Muscle layer of colon (tissue), 2 donors: Measurements from ENCODE around the gene RTKN.
A peak's percentile ranks its signal among the peaks of the same experiment; 100 is the strongest.
"Not testable (repeated sequence)": the region's sequence is repeated elsewhere in the genome, so short reads cannot be mapped to it uniquely, and the experiment has no call there.

Experiments used
- H3K27ac ChIP-seq: one replicate; pipeline ENCODE4 v1.7.0; 2013; ENCODE audit warnings: low read depth, mild to moderate bottlenecking, low read length, moderate library complexity
- H3K27me3 ChIP-seq, 2 donors: one replicate each; pipeline ENCODE4 v1.7.0; 2013; ENCODE audit warnings: low read length in 2 of 2, mild to moderate bottlenecking in 2 of 2; ENCODE audit not compliant: insufficient read depth in 2 of 2, control insufficient read depth in 1 of 2
- H3K36me3 ChIP-seq: one replicate; pipeline ENCODE4 v1.7.0; 2013; ENCODE audit warnings: mild to moderate bottlenecking, low read length; ENCODE audit not compliant: insufficient read depth
- H3K4me1 ChIP-seq: one replicate; pipeline ENCODE4 v1.7.0; 2013; ENCODE audit warnings: mild to moderate bottlenecking, low read length; ENCODE audit not compliant: insufficient read depth
- H3K4me3 ChIP-seq, 2 donors: one replicate each; pipeline ENCODE4 v1.7.0; 2013; ENCODE audit warnings: low read length in 2 of 2, low read depth in 1 of 2, mild to moderate bottlenecking in 1 of 2, moderate library complexity in 1 of 2
- H3K9ac ChIP-seq: one replicate; pipeline ENCODE4 v1.7.0; 2013; ENCODE audit warnings: low read length
- H3K9me3 ChIP-seq: one replicate; pipeline ENCODE4 v1.7.0; 2013; ENCODE audit warnings: mild to moderate bottlenecking, low read length
- donor health status: abdominal sarcoma.
- donor health status: Adenocarcinoma of cecum.

Gene RTKN

DNA sequence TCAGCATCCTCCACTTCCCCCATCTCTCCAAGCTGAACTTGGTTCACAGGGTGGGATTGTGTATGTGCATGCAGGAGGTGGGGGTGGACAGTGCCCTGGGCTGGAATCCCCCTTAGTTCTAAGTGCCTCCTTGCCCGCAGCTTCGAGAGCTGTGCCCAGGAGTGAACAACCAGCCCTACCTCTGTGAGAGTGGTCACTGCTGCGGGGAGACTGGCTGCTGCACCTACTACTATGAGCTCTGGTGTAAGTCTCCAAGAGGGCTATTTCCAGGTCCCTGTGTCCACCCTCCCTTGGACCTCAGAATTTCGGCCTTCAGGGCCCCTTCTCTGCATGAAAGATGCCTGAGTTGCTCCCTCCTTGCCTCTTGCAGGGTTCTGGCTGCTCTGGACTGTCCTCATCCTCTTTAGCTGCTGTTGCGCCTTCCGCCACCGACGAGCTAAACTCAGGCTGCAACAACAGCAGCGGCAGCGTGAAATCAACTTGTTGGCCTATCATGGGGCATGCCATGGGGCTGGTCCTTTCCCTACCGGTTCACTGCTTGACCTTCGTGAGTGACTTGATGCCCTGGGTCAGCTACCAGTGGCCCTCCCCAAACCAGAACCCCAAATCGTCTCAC is 17.9 kb upstream of the RTKN start:
- not testable (repeated sequence) for H3K27ac ChIP-seq, H3K9me3 ChIP-seq, H3K27me3 ChIP-seq, H3K4me3 ChIP-seq, H3K9ac ChIP-seq
- Histone ChIP-seq H3K4me1 (peaks cover 38% of the 10 kb centered on the region), H3K36me3 (peaks cover 13% of the 10 kb centered on the region)

DNA sequence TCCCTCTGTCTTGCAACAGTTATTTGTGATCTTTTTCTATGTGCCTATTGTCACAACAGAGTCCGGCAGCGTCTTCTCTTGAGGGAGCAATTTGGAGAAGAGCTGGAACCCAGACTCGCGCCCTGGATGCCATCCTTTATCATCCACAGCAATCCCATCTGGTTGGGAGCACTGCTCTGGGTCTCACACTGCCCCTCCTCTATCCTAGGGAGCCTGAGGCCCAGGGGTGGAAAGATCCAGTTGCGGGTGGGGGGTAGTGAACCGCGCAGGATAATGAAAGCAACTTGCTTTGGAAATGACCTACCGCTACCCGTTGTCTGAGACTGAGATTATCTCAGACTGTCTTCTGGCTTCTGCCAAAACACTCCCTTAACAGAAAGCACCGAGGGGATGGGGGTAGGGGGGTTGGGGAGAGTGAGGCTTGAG is 17.2 kb upstream of the RTKN start:
- H3K4me1 ChIP-seq, result peaks cover 32% of the 10 kb centered on the region
- peak overlapping the region; percentile 61 for H3K27ac ChIP-seq
- H3K4me3 ChIP-seq, result peak overlapping the region; percentile 62 to 77
- H3K9me3 ChIP-seq, result no peaks in the 10 kb centered on the region
- peak overlapping the region; percentile 47 for H3K9ac ChIP-seq
- no peaks in the 10 kb centered on the region for H3K27me3 ChIP-seq
- H3K36me3 ChIP-seq, result peaks cover 13% of the 10 kb centered on the region

DNA sequence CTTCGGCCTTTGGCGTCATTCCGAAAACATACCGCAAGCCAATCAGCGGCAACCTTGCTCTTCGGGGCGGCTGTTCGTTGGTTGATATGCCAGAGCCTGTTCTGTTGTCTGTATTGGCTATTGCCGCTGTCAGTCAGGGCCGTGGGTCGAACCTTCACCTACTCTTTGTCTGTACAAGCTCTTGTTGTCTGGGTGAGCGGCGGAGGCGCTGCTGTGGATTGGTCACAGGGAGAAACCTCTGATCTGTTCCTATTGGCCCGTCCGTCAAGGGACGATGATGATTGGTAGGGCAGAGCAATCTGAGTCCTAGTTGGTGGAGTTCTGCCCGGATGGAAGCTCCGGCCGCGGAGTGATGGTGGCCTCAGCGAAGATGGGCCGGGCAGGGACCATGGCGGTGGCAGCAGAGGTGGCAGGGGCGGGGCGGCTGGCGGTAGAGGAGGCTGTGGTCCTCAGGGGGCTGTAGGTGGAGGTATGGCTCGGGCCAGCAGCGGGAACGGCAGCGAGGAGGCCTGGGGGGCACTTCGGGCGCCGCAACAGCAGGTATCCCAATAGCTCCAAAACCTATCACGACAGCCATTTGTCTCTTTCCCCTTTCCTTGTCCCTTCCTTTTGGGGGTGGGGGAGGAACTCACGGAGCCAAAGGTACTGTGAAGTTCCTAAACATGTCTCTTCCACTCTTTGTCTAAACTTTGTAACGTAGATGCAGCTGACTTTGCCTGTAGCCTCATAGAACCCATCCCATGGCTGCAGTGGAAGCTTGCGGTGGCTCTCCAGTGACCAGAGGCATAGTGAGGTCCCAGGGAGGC is 16.6 kb upstream of the RTKN start, which contains the start of gene WBP1:
TSS of gene WBP1 (plus strand) at position 307 of the 806 bp plus-strand sequence. CDS start at position 472, 165 bp downstream.
- Histone ChIP-seq H3K4me3 (peak within 1 kb of the TSS; percentile 92 to 98), H3K4me1 (peaks cover 32% of the 10 kb centered on the region), H3K9me3 (no peaks in the 10 kb centered on the region), H3K9ac (peak within 1 kb of the TSS; percentile 70), H3K27ac (peak within 1 kb of the TSS; percentile 99), H3K27me3 (no peaks in the 10 kb centered on the region), H3K36me3 (peaks cover 13% of the 10 kb centered on the region)

DNA sequence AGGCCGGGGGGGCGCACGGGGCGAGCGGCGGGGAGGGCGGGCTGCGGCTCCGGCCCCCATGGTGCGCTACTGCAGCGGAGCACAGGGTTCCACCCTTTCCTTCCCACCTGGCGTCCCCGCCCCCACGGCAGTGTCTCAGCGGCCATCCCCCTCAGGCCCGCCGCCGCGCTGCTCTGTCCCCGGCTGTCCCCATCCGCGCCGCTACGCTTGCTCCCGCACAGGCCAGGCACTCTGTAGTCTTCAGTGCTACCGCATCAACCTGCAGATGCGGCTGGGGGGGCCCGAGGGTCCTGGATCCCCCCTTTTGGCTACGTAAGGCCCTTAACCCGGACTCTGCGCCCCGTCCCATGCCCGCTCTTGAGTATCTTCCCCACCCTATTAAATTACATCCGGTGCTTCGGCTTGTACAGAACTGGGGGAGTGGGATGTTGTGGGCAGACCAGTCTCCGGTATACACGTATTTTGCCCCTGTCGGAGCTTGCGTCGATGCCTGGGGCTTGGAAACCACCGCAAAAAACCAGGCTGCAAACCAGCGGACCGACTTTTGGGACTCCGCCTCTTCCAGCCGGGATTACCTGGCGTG is 15.9 kb upstream of the RTKN start:
- Histone ChIP-seq H3K36me3 (peaks cover 6% of the 10 kb centered on the region), H3K4me3 (peak overlapping the region; percentile 92 to 98), H3K9me3 (no peaks in the 10 kb centered on the region), H3K4me1 (peaks cover 32% of the 10 kb centered on the region), H3K27me3 (no peaks in the 10 kb centered on the region), H3K9ac (peak overlapping the region; percentile 70), H3K27ac (peak overlapping the region; percentile 99)

DNA sequence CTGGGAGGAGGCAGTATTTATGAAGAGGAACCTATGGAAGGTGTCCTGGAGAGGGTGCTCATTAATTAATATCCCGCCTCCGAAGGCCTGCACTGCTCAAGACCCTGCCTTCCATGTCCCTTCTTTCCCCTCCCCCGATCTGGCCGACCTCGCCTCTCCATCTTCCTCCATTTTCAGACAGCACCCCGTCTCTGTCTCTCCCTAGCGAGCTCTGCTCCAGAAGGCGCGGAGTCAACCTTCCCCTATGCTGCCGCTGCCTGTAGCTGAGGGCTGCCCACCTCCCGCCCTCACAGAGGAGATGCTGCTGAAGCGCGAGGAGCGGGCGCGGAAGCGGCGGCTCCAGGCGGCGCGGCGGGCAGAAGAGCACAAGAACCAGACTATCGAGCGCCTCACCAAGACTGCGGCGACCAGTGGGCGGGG is 15.4 kb upstream of the RTKN start:
- H3K4me1 ChIP-seq, result peaks cover 32% of the 10 kb centered on the region

DNA sequence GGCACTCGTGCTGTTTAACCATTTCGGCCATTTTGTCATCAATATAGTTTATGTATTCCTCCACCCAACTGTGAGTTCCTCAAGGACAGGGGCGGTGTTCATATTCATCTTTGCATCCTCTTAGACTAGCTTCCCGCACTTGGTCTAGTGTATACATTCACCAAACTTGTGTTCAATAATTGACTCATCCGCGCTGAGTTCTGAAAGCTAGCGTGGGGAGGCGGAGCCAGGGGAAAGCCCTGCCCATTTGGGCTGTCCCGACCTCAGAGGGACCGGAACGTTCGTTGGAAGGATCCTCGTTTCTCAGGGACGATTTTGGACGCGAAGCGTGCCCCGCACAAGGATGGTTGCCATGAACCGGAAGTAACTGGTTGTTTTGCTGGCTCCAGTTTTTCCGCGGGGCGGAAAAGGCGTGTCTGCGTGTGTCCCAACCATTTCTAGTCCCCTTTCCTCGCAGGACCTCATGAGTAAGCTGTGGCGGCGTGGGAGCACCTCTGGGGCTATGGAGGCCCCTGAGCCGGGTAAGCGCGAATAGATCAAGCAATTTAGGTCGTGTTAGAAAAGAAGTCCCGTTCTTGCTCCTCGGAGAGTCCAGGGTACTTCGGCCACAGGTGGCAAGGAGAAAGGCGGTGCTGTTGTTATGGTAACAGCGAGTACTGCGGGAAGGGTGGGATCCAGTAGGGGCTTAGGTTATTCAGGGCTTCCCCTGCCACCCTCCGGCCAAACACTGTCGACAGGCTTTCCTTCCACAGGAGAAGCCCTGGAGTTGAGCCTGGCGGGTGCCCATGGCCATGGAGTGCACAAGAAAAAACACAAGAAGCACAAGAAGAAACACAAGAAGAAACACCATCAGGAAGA is 13.1 kb upstream of the RTKN start, which contains the start of gene INO80B:
TSS of gene INO80B (plus strand) at position 434 of the 858 bp plus-strand sequence. CDS start at position 464, 30 bp downstream.
- H3K9me3 ChIP-seq, result no peaks in the 10 kb centered on the region
- H3K27ac ChIP-seq, result peak within 1 kb of the TSS; percentile 77
- H3K9ac ChIP-seq, result peak within 1 kb of the TSS; percentile 71
- peaks cover 32% of the 10 kb centered on the region for H3K4me1 ChIP-seq
- H3K27me3 ChIP-seq, result no peaks in the 10 kb centered on the region
- H3K4me3 ChIP-seq, result peak within 1 kb of the TSS; percentile 73 to 84
- no peaks in the 10 kb centered on the region for H3K36me3 ChIP-seq

More for the DNA sequence above, 15.4 kb upstream of the RTKN start:
- H3K27ac ChIP-seq, result peak overlapping the region; percentile 99
- no peaks in the 10 kb centered on the region for H3K9me3 ChIP-seq
- H3K36me3 ChIP-seq, result peaks cover 1% of the 10 kb centered on the region
- peak overlapping the region; percentile 4 for H3K9ac ChIP-seq
- peak overlapping the region; percentile 92 to 98 for H3K4me3 ChIP-seq
- H3K27me3 ChIP-seq, result no peaks in the 10 kb centered on the region

DNA sequence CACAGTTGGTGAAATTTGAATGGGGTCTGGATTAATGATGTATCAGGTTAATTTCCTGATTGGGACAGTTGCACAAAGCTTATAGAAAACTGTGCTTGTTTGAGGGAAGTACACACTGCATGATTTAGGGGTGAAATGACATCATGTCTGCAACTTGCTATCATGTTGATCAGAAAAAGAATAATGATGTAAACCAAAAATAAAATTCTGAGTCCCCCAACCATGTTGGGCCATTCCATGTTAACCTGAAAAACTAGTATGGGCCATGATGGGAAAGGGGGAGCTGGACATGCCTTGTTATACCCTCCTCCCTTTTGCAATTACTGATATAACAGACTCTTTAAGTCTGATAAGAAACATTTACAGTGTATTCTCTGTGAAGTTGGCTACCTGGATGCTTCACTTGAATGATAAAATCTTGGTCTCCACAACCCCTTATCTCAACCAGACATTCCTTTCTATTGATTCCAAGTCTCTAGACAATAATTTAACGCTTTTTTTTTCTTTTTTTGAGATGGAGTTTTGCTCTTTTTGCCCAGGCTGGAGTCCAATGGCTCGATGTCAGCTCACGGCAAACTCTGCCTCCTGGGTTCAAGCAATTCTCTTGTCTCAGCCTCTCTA is 8.9 kb upstream of the RTKN start:
- H3K9ac ChIP-seq, result no peak overlapping the region
- H3K27ac ChIP-seq, result no peak overlapping the region
- peaks cover 6% of the 10 kb centered on the region for H3K4me1 ChIP-seq
- H3K9me3 ChIP-seq, result no peaks in the 10 kb centered on the region
- H3K36me3 ChIP-seq, result no peaks in the 10 kb centered on the region
- H3K4me3 ChIP-seq, result no peak overlapping the region
- no peaks in the 10 kb centered on the region for H3K27me3 ChIP-seq

DNA sequence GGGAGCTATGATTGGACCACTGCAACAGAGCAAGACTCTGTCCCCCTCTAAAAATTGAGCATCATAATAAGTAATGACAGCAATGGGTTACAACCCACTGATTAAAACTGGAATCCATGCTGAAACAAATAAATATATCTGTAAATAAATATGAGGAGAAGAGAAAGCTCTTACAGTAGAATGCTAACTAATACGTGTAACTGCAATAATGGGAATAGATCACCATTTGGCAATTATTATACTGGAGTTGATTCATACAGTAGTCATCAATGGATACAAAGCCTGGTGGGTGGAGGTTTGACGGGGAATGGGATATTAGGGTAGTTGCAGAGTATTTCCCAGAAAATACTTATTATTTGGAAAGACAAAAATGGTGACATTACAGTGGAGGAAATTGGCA is 7.0 kb upstream of the RTKN start:
- H3K9ac ChIP-seq, result no peak overlapping the region
- no peaks in the 10 kb centered on the region for H3K27me3 ChIP-seq
- no peak overlapping the region for H3K4me3 ChIP-seq

DNA sequence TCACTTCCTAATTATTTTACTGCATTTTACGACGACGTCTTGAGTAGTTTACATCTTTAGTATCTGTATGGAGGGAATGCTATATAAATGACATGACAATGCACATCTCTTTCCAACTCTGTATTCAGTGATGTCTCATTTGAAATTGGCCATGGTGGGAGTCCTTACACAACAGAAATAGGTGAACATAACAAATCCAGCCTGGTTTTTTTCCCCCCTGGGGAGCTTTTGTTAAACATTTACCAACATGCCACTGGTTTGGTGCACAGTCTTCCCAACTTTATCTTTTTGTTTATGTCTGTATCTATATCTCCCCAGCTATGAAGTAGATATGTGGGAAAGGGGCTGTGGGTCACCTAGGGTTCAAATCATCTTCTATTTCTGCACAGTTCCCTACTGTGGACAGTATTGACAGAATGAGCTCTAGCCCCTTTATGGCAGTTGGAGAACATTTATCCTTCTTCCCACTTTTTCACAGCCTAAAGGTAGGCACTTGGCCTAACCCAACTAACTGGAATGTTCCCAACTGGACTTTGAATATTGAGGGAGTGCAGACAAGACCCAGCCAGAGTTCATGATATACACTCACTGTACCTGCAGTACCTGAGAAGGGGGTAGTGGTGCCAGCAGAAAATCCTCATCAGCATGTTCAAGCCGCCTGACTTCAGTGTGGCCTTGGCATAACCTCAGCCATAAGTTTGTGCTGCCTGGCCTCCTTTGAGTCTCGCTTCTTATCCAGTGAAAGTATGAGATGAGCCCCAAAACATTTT is 5.7 kb upstream of the RTKN start:
- H3K4me1 ChIP-seq, result no peaks in the 10 kb centered on the region
- no peak overlapping the region for H3K4me3 ChIP-seq
- no peak overlapping the region for H3K9ac ChIP-seq
- H3K27me3 ChIP-seq, result peaks cover 0 to under 1% of the 10 kb centered on the region in 2 donors
- no peaks in the 10 kb centered on the region for H3K9me3 ChIP-seq
- no peak overlapping the region for H3K27ac ChIP-seq
- H3K36me3 ChIP-seq, result no peaks in the 10 kb centered on the region

More for the DNA sequence above, 7.0 kb upstream of the RTKN start:
- Histone ChIP-seq H3K36me3 (no peaks in the 10 kb centered on the region), H3K27ac (no peak overlapping the region), H3K9me3 (no peaks in the 10 kb centered on the region), H3K4me1 (no peaks in the 10 kb centered on the region)
